HepG2 (cell line): ENCODE measurements around the gene TTC5. TPM values are rescaled to one million over a fixed set of nuclear protein-coding genes. Genes with fewer than 3 reads are reported as not detected.

ENCODE experiments used
- ARID2 ChIP-seq: sonication (generic); formaldehyde crosslinking; IDR thresholded peaks from 2 replicates; pipeline ENCODE4 v1.8.1; 2022; ENCODE audit warnings: mild to moderate bottlenecking, missing genetic modification reagents, borderline replicate concordance
- CHD2 ChIP-seq: IDR thresholded peaks from 2 replicates; pipeline ENCODE4 v1.6.1; 2011; ENCODE audit warnings: low read depth, low read length, improper control_type of control experiment
- FOXM1 ChIP-seq: sonication (generic); formaldehyde crosslinking; IDR thresholded peaks from 2 replicates; pipeline ENCODE4 v1.5.0; 2020; ENCODE audit warnings: missing genetic modification reagents
- HMGA1 ChIP-seq: sonication (generic); formaldehyde crosslinking; conservative IDR thresholded peaks from 2 replicates; pipeline ENCODE4 v1.4.0; 2020; ENCODE audit warnings: missing genetic modification reagents
- HNRNPUL1 ChIP-seq: fragments of 200-400 bp; formaldehyde crosslinking; IDR thresholded peaks from 2 replicates; pipeline ENCODE4 v1.6.1; 2017; ENCODE audit warnings: low read depth, mild to moderate bottlenecking, low read length, moderate library complexity
- HOXD1 ChIP-seq: sonication (generic); formaldehyde crosslinking; IDR thresholded peaks from 2 replicates; pipeline ENCODE4 v1.5.0; 2020; ENCODE audit warnings: missing genetic modification reagents
- KAT7 ChIP-seq: IDR thresholded peaks from 2 replicates; pipeline ENCODE4 v1.6.1; 2018; ENCODE audit warnings: borderline replicate concordance, missing compliant biosample characterization
- MBNL3 ChIP-seq: fragments of 250-450 bp; sonication (Bioruptor Pico); conservative IDR thresholded peaks from 2 replicates; pipeline ENCODE4 v1.8.0; 2022; ENCODE audit warnings: mild to moderate bottlenecking, inconsistent platforms
- POLR2A ChIP-seq, 2 experiments: IDR thresholded peaks; 2 replicates each; pipeline ENCODE4 v1.6.1; 2011; ENCODE audit warnings: low read depth in 2 of 2, low read length in 2 of 2, mild to moderate bottlenecking in 1 of 2, moderate library complexity in 1 of 2; ENCODE audit not compliant: insufficient read depth in 1 of 2
- SMAD1 ChIP-seq: sonication (generic); formaldehyde crosslinking; IDR thresholded peaks from 2 replicates; pipeline ENCODE4 v1.4.0; 2020; ENCODE audit warnings: missing genetic modification reagents, low read depth, mild to moderate bottlenecking, borderline replicate concordance
- SUZ12 ChIP-seq: fragments of 150-350 bp; IDR thresholded peaks from 2 replicates; pipeline ENCODE4 v1.6.1; 2014; ENCODE audit warnings: low read depth, low read length
- TAF1 ChIP-seq: sonication (generic); formaldehyde crosslinking; IDR thresholded peaks from 2 replicates; pipeline ENCODE4 v1.4.0; 2020; ENCODE audit warnings: missing genetic modification reagents
- ZBTB20 ChIP-seq: sonication (generic); formaldehyde crosslinking; IDR thresholded peaks from 2 replicates; pipeline ENCODE4 v1.8.1; 2023; ENCODE audit warnings: missing genetic modification reagents, low read depth, mild to moderate bottlenecking, borderline replicate concordance
- ZC3H13 ChIP-seq: sonication (generic); formaldehyde crosslinking; IDR thresholded peaks from 2 replicates; pipeline ENCODE4 v1.8.1; 2023; ENCODE audit warnings: mild to moderate bottlenecking, missing genetic modification reagents, moderate library complexity
- ZNF10 ChIP-seq: sonication (generic); formaldehyde crosslinking; IDR thresholded peaks from 2 replicates; pipeline ENCODE4 v1.4.0; 2020; ENCODE audit warnings: mild to moderate bottlenecking, low read depth, missing genetic modification reagents, borderline replicate concordance
- ZNF274 ChIP-seq: sonication (generic); formaldehyde crosslinking; IDR thresholded peaks from 2 replicates; pipeline ENCODE4 v1.5.1; 2020; ENCODE audit warnings: mild to moderate bottlenecking, missing genetic modification reagents
- ZNF468 ChIP-seq: sonication (generic); formaldehyde crosslinking; IDR thresholded peaks from 2 replicates; pipeline ENCODE4 v1.8.0; 2022; ENCODE audit warnings: mild to moderate bottlenecking, moderate library complexity, missing genetic modification reagents
- ZNF605 ChIP-seq: sonication (generic); formaldehyde crosslinking; IDR thresholded peaks from 2 replicates; pipeline ENCODE4 v1.8.0; 2022; ENCODE audit warnings: mild to moderate bottlenecking, missing genetic modification reagents
- ZNF747 ChIP-seq: sonication (generic); formaldehyde crosslinking; IDR thresholded peaks from 2 replicates; pipeline ENCODE4 v1.8.1; 2023; ENCODE audit warnings: missing genetic modification reagents, mild to moderate bottlenecking, borderline replicate concordance
- ZNF749 ChIP-seq: sonication (generic); formaldehyde crosslinking; IDR thresholded peaks from 2 replicates; pipeline ENCODE4 v1.8.0; 2022; ENCODE audit warnings: mild to moderate bottlenecking, missing genetic modification reagents, moderate library complexity, borderline replicate concordance
- polyA plus RNA-seq, 8 experiments: library from polyadenylated mRNA; depleted of rRNA in 3 of 8; stranded (reverse) in 7 of 8; unstranded in 1 of 8; fragments of >200 nt; fragmentation: Illumina TruSeq in 4 of 8; extraction: Trizol in 4 of 8; gene quantifications; 2 replicates each; pipeline versions ENCODE4 v1.2.1 to v1.2.3, GENCODE V29; 2011 to 2016; ENCODE audit warnings: low read depth in 4 of 8, missing spikeins in 1 of 8, mixed read lengths in 1 of 8; ENCODE audit not compliant: insufficient read depth in 1 of 8
- total RNA-seq, 5 experiments: library from RNA; depleted of rRNA; stranded (reverse); fragments of >200 nt; fragmentation: Illumina TruSeq; extraction: Trizol; gene quantifications; 2 replicates each; pipeline ENCODE4 v1.2.3, GENCODE V29; 2016; ENCODE audit warnings: low read depth in 1 of 5
- TF ChIP-seq, protein P1 (sequence below): IDR thresholded peaks from 2 replicates; pipeline ENCODE4 v1.6.1; 2018; ENCODE audit warnings: missing genetic modification reagents, mild to moderate bottlenecking, missing compliant biosample characterization
- TF ChIP-seq, protein P2 (sequence below): sonication (generic); formaldehyde crosslinking; IDR thresholded peaks from 2 replicates; pipeline ENCODE4 v1.4.0; 2020; ENCODE audit warnings: mild to moderate bottlenecking, missing genetic modification reagents
- TF ChIP-seq, protein P3 (sequence below): sonication (generic); formaldehyde crosslinking; IDR thresholded peaks from 2 replicates; pipeline ENCODE4 v1.9.0; 2022; ENCODE audit warnings: missing genetic modification reagents, mild to moderate bottlenecking, borderline replicate concordance
- TF ChIP-seq, protein P4 (sequence below): sonication (generic); formaldehyde crosslinking; IDR thresholded peaks from 2 replicates; pipeline ENCODE4 v1.4.0; 2020; ENCODE audit warnings: mild to moderate bottlenecking, low read depth, missing genetic modification reagents

The TTC5 gene
- total and polyA plus RNA-seq, 2 of the 13 experiments (the other 11 are each of a cell fraction or from before 2014, with no cell fraction given): 8.7 to 28.5 TPM

DNA sequence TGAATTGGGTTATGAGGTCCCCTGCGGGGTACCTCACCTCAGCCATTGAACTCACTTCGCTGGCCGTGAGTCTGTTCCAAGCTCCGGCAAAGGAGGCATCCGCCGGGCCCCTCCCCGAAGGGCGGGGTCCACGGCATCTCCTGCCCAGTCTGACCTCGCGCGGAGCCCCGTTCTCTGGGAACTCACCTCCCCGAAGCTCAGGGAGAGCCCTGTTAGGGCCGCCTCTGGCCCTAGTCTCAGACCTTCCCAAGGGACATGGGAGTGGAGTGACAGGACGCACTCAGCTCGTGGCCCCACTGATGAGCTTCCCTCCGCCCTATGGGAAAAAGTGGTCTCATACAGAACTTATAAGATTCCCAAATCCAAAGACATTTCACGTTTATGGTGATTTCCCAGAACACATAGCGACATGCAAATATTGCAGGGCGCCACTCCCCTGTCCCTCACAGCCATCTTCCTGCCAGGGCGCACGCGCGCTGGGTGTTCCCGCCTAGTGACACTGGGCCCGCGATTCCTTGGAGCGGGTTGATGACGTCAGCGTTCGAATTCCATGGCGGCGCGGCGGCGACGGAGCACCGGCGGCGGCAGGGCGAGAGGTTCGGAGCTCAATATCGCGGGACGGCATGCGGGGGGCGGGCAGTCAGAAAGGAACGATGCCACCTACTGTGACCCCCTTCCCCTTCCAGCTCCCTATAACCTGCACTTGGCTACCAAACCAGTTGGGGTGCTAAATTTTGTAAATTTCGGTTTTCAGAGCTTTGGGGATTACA, 37.5 kb upstream of the TTC5 start, which contains the start of gene PARP2 (continued):
- TF ChIP-seq, protein P1, sequence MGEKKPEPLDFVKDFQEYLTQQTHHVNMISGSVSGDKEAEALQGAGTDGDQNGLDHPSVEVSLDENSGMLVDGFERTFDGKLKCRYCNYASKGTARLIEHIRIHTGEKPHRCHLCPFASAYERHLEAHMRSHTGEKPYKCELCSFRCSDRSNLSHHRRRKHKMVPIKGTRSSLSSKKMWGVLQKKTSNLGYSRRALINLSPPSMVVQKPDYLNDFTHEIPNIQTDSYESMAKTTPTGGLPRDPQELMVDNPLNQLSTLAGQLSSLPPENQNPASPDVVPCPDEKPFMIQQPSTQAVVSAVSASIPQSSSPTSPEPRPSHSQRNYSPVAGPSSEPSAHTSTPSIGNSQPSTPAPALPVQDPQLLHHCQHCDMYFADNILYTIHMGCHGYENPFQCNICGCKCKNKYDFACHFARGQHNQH: peak; percentile 96
- peak; percentile 86 for TF ChIP-seq SUZ12
- TF ChIP-seq MBNL3 (CRISPR knock-in tag): no peak
- TF ChIP-seq CHD2: peak; percentile 94
- TF ChIP-seq ZBTB20 (CRISPR knock-in tag): no peak; the same call in 1 of the 2 replicates
- peak; percentile 98 for TF ChIP-seq ZNF274
- TF ChIP-seq ZNF605: peak; percentile 70
- TF ChIP-seq TAF1 (CRISPR knock-in tag): peak; percentile 91
- peak; percentile 62; the same call in 1 of the 2 replicates for TF ChIP-seq ZC3H13 (CRISPR knock-in tag)
- peak; percentile 82 to 99 for TF ChIP-seq POLR2A (IDR thresholded peaks at IDR 0.05; ENCODE audit: insufficient read depth in 1 of 2, low read depth in 2 of 2, low read length in 2 of 2)
- TF ChIP-seq HNRNPUL1: no peak
- no peak for TF ChIP-seq FOXM1 (CRISPR knock-in tag)
- TF ChIP-seq ZNF10 (CRISPR knock-in tag): no peak
- peak; percentile 85; the same call in 1 of the 2 replicates for TF ChIP-seq ZNF747 (CRISPR knock-in tag)
- TF ChIP-seq, protein P2, sequence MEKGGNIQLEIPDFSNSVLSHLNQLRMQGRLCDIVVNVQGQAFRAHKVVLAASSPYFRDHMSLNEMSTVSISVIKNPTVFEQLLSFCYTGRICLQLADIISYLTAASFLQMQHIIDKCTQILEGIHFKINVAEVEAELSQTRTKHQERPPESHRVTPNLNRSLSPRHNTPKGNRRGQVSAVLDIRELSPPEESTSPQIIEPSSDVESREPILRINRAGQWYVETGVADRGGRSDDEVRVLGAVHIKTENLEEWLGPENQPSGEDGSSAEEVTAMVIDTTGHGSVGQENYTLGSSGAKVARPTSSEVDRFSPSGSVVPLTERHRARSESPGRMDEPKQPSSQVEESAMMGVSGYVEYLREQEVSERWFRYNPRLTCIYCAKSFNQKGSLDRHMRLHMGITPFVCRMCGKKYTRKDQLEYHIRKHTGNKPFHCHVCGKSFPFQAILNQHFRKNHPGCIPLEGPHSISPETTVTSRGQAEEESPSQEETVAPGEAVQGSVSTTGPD (CRISPR knock-in tag): peak; percentile 19; the same call in 1 of the 2 replicates
- TF ChIP-seq KAT7: peak; percentile 87
- TF ChIP-seq, protein P3, sequence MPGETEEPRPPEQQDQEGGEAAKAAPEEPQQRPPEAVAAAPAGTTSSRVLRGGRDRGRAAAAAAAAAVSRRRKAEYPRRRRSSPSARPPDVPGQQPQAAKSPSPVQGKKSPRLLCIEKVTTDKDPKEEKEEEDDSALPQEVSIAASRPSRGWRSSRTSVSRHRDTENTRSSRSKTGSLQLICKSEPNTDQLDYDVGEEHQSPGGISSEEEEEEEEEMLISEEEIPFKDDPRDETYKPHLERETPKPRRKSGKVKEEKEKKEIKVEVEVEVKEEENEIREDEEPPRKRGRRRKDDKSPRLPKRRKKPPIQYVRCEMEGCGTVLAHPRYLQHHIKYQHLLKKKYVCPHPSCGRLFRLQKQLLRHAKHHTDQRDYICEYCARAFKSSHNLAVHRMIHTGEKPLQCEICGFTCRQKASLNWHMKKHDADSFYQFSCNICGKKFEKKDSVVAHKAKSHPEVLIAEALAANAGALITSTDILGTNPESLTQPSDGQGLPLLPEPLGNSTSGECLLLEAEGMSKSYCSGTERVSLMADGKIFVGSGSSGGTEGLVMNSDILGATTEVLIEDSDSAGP: peak; percentile 94
- peak; percentile 73; the same call in 1 of the 2 replicates for TF ChIP-seq HOXD1
- peak; percentile 93 for TF ChIP-seq ARID2 (CRISPR knock-in tag)
- TF ChIP-seq ZNF749: peak; percentile 76; the same call in 1 of the 2 replicates
- TF ChIP-seq SMAD1: 0 out of 2 replicates have a peak, but pooled peaks have one; percentile 86
- TF ChIP-seq ZNF468: no peak
- TF ChIP-seq, protein P4, sequence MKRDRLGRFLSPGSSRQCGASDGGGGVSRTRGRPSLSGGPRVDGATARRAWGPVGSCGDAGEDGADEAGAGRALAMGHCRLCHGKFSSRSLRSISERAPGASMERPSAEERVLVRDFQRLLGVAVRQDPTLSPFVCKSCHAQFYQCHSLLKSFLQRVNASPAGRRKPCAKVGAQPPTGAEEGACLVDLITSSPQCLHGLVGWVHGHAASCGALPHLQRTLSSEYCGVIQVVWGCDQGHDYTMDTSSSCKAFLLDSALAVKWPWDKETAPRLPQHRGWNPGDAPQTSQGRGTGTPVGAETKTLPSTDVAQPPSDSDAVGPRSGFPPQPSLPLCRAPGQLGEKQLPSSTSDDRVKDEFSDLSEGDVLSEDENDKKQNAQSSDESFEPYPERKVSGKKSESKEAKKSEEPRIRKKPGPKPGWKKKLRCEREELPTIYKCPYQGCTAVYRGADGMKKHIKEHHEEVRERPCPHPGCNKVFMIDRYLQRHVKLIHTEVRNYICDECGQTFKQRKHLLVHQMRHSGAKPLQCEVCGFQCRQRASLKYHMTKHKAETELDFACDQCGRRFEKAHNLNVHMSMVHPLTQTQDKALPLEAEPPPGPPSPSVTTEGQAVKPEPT: peak; percentile 93; the same call in 1 of the 2 replicates
- TF ChIP-seq HMGA1 (CRISPR knock-in tag): no peak
